HG02840 (cell line): Measurements from ENCODE around the gene GALNT18.

ENCODE experiments used
- ATAC-seq: cut with Tn5 transposase; IDR thresholded peaks from one replicate; pipeline ENCODE4 v1.9.1; 2021; ENCODE audit warnings: mild to moderate bottlenecking, moderate library complexity, moderate number of reproducible peaks; ENCODE audit not compliant: unreplicated experiment, low FRiP score

GALNT18 gene

GRCh38 chr11:11236498-11237059, 385.2 kb downstream of the GALNT18 start:
- no peak for ATAC-seq

GRCh38 chr11:11231763-11232162, 390.0 kb downstream of the GALNT18 start:
- no peak for ATAC-seq

- ATAC-seq, result no peak
Observed at GRCh38 chr11:11230802-11231562, 390.8 kb downstream of the GALNT18 start.

- ATAC-seq, result no peak
Observed at GRCh38 chr11:11230087-11230486, 391.7 kb downstream of the GALNT18 start.

DNA sequence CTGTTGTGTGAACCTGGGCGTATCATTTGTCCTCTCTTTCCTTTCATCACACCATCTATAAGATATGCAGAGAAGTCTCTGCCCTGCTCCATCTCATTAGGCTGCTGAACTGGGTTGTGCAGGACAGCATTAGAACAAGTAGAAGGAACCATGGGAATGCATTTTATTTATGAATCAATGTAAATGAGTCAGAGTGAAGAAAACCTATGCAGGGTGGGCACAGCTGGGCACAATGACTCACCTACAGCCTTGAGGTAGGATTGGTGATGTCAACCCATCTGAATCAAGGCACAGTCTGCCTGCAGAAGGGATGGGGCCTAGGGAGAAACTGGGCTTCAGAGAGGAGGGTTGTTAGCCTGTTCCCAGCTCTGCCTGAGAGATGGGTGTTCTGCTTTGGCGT, 392.2 kb downstream of the GALNT18 start:
- no peak for ATAC-seq

GRCh38 chr11:11227296-11228085, 394.3 kb downstream of the GALNT18 start:
- no peak for ATAC-seq
